NB4 (cell line): Measurements from ENCODE around the gene EEF1A2.

Experiments used
- MAX ChIP-seq: IDR thresholded peaks from 2 replicates; pipeline ENCODE4 v1.6.1; 2011; ENCODE audit warnings: low read depth, low read length
- POLR2A ChIP-seq: IDR thresholded peaks from 2 replicates; pipeline ENCODE4 v1.6.1; 2011; ENCODE audit warnings: mild to moderate bottlenecking; ENCODE audit not compliant: insufficient read length; ENCODE audit errors: extremely low read depth
- TF ChIP-seq, protein P1 (sequence below): IDR thresholded peaks from one replicate; pipeline ENCODE4 v1.5.1; 2012; ENCODE audit warnings: low read depth, low read length

DNA sequence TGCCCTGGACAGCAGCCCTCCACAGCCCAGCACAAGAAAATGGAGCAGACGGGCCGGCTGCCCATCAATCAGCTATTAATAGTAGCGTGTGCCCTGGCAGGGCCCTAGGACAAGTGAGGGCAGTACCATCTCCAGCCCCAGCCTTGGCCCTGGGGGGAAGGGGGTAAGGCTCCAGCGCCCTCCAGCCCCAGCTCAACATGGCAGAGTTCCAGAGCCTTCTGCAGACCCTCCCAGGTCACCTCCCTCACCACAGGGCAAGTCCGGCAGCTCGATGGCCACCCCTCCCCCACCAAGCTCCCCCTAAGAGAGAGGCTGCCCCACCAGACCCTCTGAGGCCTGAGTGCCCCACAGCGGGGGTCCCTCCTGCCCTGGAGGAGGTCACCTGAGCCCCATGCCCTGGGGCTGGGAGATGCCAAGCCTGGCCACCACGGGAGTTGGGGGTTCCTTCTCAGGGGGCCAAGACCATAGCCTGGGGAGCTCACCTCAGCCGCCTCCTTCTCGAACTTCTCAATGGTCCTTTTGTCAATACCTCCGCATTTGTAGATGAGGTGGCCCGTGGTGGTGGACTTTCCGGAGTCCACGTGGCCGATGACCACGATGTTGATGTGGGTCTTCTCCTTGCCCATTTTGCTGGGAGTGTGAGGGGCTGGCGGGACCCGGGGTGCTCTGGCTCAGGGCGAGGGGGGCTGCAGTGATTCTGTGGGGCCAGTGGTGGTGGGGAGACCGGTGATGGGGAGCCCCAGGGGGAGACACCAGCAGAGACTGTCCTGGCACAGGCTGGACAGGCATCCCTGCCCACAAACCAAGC is 1.5 kb downstream of the EEF1A2 start:
- TF ChIP-seq, protein P1, sequence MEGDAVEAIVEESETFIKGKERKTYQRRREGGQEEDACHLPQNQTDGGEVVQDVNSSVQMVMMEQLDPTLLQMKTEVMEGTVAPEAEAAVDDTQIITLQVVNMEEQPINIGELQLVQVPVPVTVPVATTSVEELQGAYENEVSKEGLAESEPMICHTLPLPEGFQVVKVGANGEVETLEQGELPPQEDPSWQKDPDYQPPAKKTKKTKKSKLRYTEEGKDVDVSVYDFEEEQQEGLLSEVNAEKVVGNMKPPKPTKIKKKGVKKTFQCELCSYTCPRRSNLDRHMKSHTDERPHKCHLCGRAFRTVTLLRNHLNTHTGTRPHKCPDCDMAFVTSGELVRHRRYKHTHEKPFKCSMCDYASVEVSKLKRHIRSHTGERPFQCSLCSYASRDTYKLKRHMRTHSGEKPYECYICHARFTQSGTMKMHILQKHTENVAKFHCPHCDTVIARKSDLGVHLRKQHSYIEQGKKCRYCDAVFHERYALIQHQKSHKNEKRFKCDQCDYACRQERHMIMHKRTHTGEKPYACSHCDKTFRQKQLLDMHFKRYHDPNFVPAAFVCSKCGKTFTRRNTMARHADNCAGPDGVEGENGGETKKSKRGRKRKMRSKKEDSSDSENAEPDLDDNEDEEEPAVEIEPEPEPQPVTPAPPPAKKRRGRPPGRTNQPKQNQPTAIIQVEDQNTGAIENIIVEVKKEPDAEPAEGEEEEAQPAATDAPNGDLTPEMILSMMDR: no peak
- TF ChIP-seq POLR2A (no peak), MAX (no peak)
